HFF-Myc (cell line): ENCODE data around the gene EFCAB9.
"Not testable (repeated sequence)": the region's sequence is repeated elsewhere in the genome, so short reads cannot be mapped to it uniquely, and the experiment has no call there.

Experiments
- DNase-seq: peaks from one replicate; pipeline ENCODE4 v3.0.0-alpha.2; 2011; ENCODE audit warnings: low read depth; ENCODE audit errors: extremely low read depth
- H3K4me3 ChIP-seq: replicated peaks from 2 replicates; pipeline ENCODE4 v1.5.1; 2011; ENCODE audit warnings: low read depth, mild to moderate bottlenecking, control low read depth, low read length
- CTCF ChIP-seq: IDR thresholded peaks from 2 replicates; pipeline ENCODE4 v1.5.1; 2012; ENCODE audit warnings: mild to moderate bottlenecking, low read depth, low read length, control low read depth; ENCODE audit errors: missing control alignments

EFCAB9 gene

GRCh38 chr5:172188033-172188892, 5.7 kb upstream of the EFCAB9 start, which contains the start of gene STK10:
Gene STK10 (minus strand): TSS chr5:172188224. CDS start chr5:172188042, 182 bp downstream.
- peak within 1 kb of the TSS; percentile 94 for H3K4me3 ChIP-seq
- DNase-seq: peak; percentile 61
- TF ChIP-seq CTCF: peak; percentile 87

- TF ChIP-seq CTCF: no peak
- peak overlapping the region; percentile 94 for H3K4me3 ChIP-seq
- no peak for DNase-seq
Observed at GRCh38 chr5:172188893-172189692, 4.9 kb upstream of the EFCAB9 start.

- DNase-seq: no peak
- H3K4me3 ChIP-seq: no peak overlapping the region; the same call in 1 of the 2 replicates
- TF ChIP-seq CTCF: no peak
Observed at GRCh38 chr5:172189693-172190296, 4.2 kb upstream of the EFCAB9 start.

GRCh38 chr5:172194985-172195774, 1.2 kb downstream of the EFCAB9 start:
- no peak overlapping the region for H3K4me3 ChIP-seq
- DNase-seq: no peak
- no peak for TF ChIP-seq CTCF

- not testable (repeated sequence) for H3K4me3 ChIP-seq, DNase-seq
Observed at GRCh38 chr5:172197775-172198174, 3.8 kb downstream of the EFCAB9 start.

GRCh38 chr5:172199446-172199845, 5.5 kb downstream of the EFCAB9 start:
- no peak for DNase-seq
- H3K4me3 ChIP-seq: no peak overlapping the region
- no peak for TF ChIP-seq CTCF
